A549 (cell line): ENCODE results near the gene KATNIP. TPM values are rescaled to one million over a fixed set of nuclear protein-coding genes. Genes with fewer than 3 reads are reported as not detected.

ENCODE experiments used
- ATAC-seq, 2 experiments: fragments of 200-7000 bp in 1 of 2; fragments of >200 bp in 1 of 2; cut with Nextera tagmentation in 1 of 2; cut with Tn5 transposase in 1 of 2; 3 replicates each; pipeline versions ENCODE4 v1.8.0 to v1.9.1; 2018 to 2020; ENCODE audit warnings: mild to moderate bottlenecking in 1 of 2, moderate library complexity in 1 of 2
- CTCF ChIA-PET: fragments of 300-600 bp; sonication (Branson Sonifier 250); formaldehyde crosslinking; extraction: SDS; loops from one replicate; lab custom pipeline; 2021; ENCODE audit warnings: antibody characterized with exemption, inconsistent platforms; lab: Yijun Ruan, JAX
- POLR2A ChIA-PET: fragments of 350-600 bp; formaldehyde crosslinking; extraction: SDS; loops from one replicate; lab custom pipeline; 2021; ENCODE audit warnings: antibody characterized with exemption, inconsistent platforms; lab: Yijun Ruan, JAX
- DNase-seq, 2 experiments: peaks; one replicate each; pipeline versions ENCODE4 v3.0.0 to v3.0.0-alpha.2; 2011 to 2016; ENCODE audit warnings: low read depth in 1 of 2, low spot score in 1 of 2
- FAIRE-seq: peaks from 2 replicates; lab custom pipeline; 2011; peaks lifted over from hg19 to GRCh38; lab: Jason Lieb, UNC
- H3K27ac ChIP-seq, 2 experiments: fragments of >200 bp; sonication (Bioruptor Twin); formaldehyde crosslinking; 3 replicates each; pipeline ENCODE4 v1.5.1; 2016 to 2017
- H3K4me1 ChIP-seq: fragments of >200 bp; sonication (Bioruptor Twin); formaldehyde crosslinking; 3 replicates; pipeline ENCODE4 v1.6.1; 2016
- H3K4me2 ChIP-seq: fragments of >200 bp; sonication (Bioruptor Twin); formaldehyde crosslinking; 3 replicates; pipeline ENCODE4 v1.6.1; 2016
- H3K4me3 ChIP-seq: fragments of >200 bp; sonication (Bioruptor Twin); formaldehyde crosslinking; 3 replicates; pipeline ENCODE4 v1.5.1; 2016
- H3K9me3 ChIP-seq: fragments of >200 bp; sonication (Bioruptor Twin); formaldehyde crosslinking; 3 replicates; pipeline ENCODE4 v1.6.1; 2016
- ATOH8 ChIP-seq: fragments of 250-450 bp; sonication (Bioruptor Pico); IDR thresholded peaks from 2 replicates; pipeline ENCODE4 v1.5.0; 2020; ENCODE audit warnings: low read depth, mild to moderate bottlenecking, moderate library complexity
- CBX2 ChIP-seq: fragments of 200-600 bp; sonication (generic); IDR thresholded peaks from 2 replicates; pipeline ENCODE4 v1.6.1; 2016; ENCODE audit warnings: low read depth, mild to moderate bottlenecking, borderline replicate concordance
- CBX8 ChIP-seq: fragments of 200-600 bp; sonication (generic); IDR thresholded peaks from 2 replicates; pipeline ENCODE4 v1.6.1; 2016
- CEBPB ChIP-seq, 2 experiments: fragments of >200 bp in 1 of 2; sonication (Bioruptor Twin) in 1 of 2; formaldehyde crosslinking in 1 of 2; IDR thresholded peaks; 2 replicates each; pipeline ENCODE4 v1.6.1; 2012 to 2016
- CHD2 ChIP-seq: fragments of 150-350 bp; IDR thresholded peaks from 2 replicates; pipeline ENCODE4 v1.6.1; 2014; ENCODE audit warnings: low read length; ENCODE audit not compliant: partially characterized antibody
- EHMT2 ChIP-seq: fragments of 200-600 bp; sonication (generic); IDR thresholded peaks from 2 replicates; pipeline ENCODE4 v1.6.1; 2016; ENCODE audit warnings: antibody characterized with exemption, low read depth, mild to moderate bottlenecking, moderate library complexity
- FOSB ChIP-seq: fragments of 250-450 bp; sonication (Bioruptor Pico); IDR thresholded peaks from 2 replicates; pipeline ENCODE4 v1.5.0; 2020; ENCODE audit warnings: mild to moderate bottlenecking, moderate library complexity
- FOXS1 ChIP-seq: fragments of 250-450 bp; sonication (Bioruptor Pico); IDR thresholded peaks from 2 replicates; pipeline ENCODE4 v1.5.0; 2020; ENCODE audit warnings: mild to moderate bottlenecking, moderate library complexity
- HDAC2 ChIP-seq: fragments of 200-600 bp; sonication (generic); IDR thresholded peaks from 2 replicates; pipeline ENCODE4 v1.6.1; 2016
- HOXA7 ChIP-seq: fragments of 250-450 bp; sonication (Bioruptor Pico); IDR thresholded peaks from 2 replicates; pipeline ENCODE4 v1.5.0; 2020; ENCODE audit warnings: mild to moderate bottlenecking, moderate library complexity
- HOXB13 ChIP-seq: fragments of 250-450 bp; sonication (Bioruptor Pico); IDR thresholded peaks from 2 replicates; pipeline ENCODE4 v1.5.0; 2020; ENCODE audit warnings: low read depth, mild to moderate bottlenecking, moderate library complexity
- JUNB ChIP-seq: fragments of >200 bp; sonication (Bioruptor Twin); formaldehyde crosslinking; IDR thresholded peaks from 2 replicates; pipeline ENCODE4 v1.6.1; 2016
- KDM1A ChIP-seq: fragments of 200-600 bp; sonication (generic); IDR thresholded peaks from 2 replicates; pipeline ENCODE4 v1.6.1; 2016; ENCODE audit warnings: low read depth, mild to moderate bottlenecking
- MYC ChIP-seq: IDR thresholded peaks from 2 replicates; pipeline ENCODE4 v1.6.1; 2012; ENCODE audit warnings: mild to moderate bottlenecking, inconsistent platforms, low read length, improper control_type of control experiment, borderline replicate concordance
- NFE2L2 ChIP-seq: fragments of 150-350 bp; conservative IDR thresholded peaks from 2 replicates; pipeline ENCODE4 v1.6.1; 2014; ENCODE audit warnings: low read length
- PHF8 ChIP-seq: fragments of 200-600 bp; sonication (generic); IDR thresholded peaks from 2 replicates; pipeline ENCODE4 v1.6.1; 2016; ENCODE audit warnings: low read depth, mild to moderate bottlenecking, antibody characterized with exemption, moderate library complexity, borderline replicate concordance
- POLR2AphosphoS2 ChIP-seq: conservative IDR thresholded peaks from 2 replicates; pipeline ENCODE4 v1.6.1; 2012; ENCODE audit warnings: low read length, improper control_type of control experiment, inconsistent platforms
- RARB ChIP-seq: fragments of 250-450 bp; sonication (Bioruptor Pico); IDR thresholded peaks from 2 replicates; pipeline ENCODE4 v1.8.0; 2021; ENCODE audit warnings: mild to moderate bottlenecking, moderate library complexity
- RCOR1 ChIP-seq: fragments of 150-350 bp; IDR thresholded peaks from 2 replicates; pipeline ENCODE4 v1.6.1; 2014; ENCODE audit warnings: antibody characterized with exemption, low read length, low read depth
- REST ChIP-seq: fragments of 200-600 bp; sonication (generic); IDR thresholded peaks from 2 replicates; pipeline ENCODE4 v1.6.1; 2016; ENCODE audit warnings: antibody characterized with exemption, mild to moderate bottlenecking, moderate library complexity
- RNF2 ChIP-seq: fragments of 200-600 bp; sonication (generic); IDR thresholded peaks from 2 replicates; pipeline ENCODE4 v1.6.1; 2016; ENCODE audit warnings: low read depth, mild to moderate bottlenecking, antibody characterized with exemption, moderate library complexity, borderline replicate concordance
- SMC3 ChIP-seq: fragments of >200 bp; sonication (Bioruptor Twin); formaldehyde crosslinking; IDR thresholded peaks from 3 replicates; pipeline ENCODE4 v1.6.1; 2018; ENCODE audit warnings: inconsistent platforms
- SREBF2 ChIP-seq: fragments of 450-650 bp; IDR thresholded peaks from 2 replicates; pipeline ENCODE4 v1.6.1; 2014; ENCODE audit warnings: mild to moderate bottlenecking, moderate library complexity
- TFCP2L1 ChIP-seq: fragments of 250-450 bp; sonication (Bioruptor Pico); IDR thresholded peaks from 2 replicates; pipeline ENCODE4 v1.5.0; 2021; ENCODE audit warnings: mild to moderate bottlenecking
- USF2 ChIP-seq: fragments of 450-650 bp; IDR thresholded peaks from 2 replicates; pipeline ENCODE4 v1.6.1; 2014; ENCODE audit warnings: antibody characterized with exemption
- ZC3H11A ChIP-seq: fragments of 450-650 bp; IDR thresholded peaks from 2 replicates; pipeline ENCODE4 v1.6.1; 2014; ENCODE audit warnings: antibody characterized with exemption, mild to moderate bottlenecking
- WGBS: methylation state at CpG from one replicate; pipeline ENCODE4 v1.1.6; 2017; ENCODE audit errors: missing lambda C conversion rate; 5-methylcytosine and 5-hydroxymethylcytosine counted together
- polyA plus RNA-seq, 4 experiments: library from polyadenylated mRNA; depleted of rRNA in 3 of 4; stranded (reverse); fragments of >200 nt; fragmentation: RNase III in 1 of 4; extraction: RNeasy Plus Mini Kit Qiagen cat#74134 plus additional on column Dnase treatment in 1 of 4; gene quantifications; 2 replicates in 3 of 4; 3 replicates in 1 of 4; pipeline ENCODE4 v1.2.3, GENCODE V29; 2011 to 2017

Gene KATNIP
- polyA plus RNA-seq, 2 of the 4 experiments (the other 2 are of a cell fraction): 12.8 to 27.1 TPM

- WGBS: 87% methylated on average over 22 of the region's 22 CpGs
- no peak for FAIRE-seq
- ATAC-seq: no peak
- no peak overlapping the region for H3K27ac ChIP-seq
- no peak for DNase-seq
- no peaks in the 10 kb centered on the region for H3K4me1 ChIP-seq
- POLR2A ChIA-PET: interaction anchor here (1.0 to 1.6 kb wide), 2 partner anchors 12 to 38 kb away, joined by 3 to 6 read pairs; partner anchors contain the start of genes GTF3C1 and KATNIP
- no peaks in the 10 kb centered on the region for H3K9me3 ChIP-seq
- no peak overlapping the region for H3K4me3 ChIP-seq
- TF ChIP-seq FOXS1 (CRISPR knock-in tag): no peak
- no peak for TF ChIP-seq PHF8
- TF ChIP-seq HOXA7 (CRISPR knock-in tag): no peak
- no peak for TF ChIP-seq SREBF2
- TF ChIP-seq KDM1A: no peak
- TF ChIP-seq NFE2L2: no peak
- no peak for TF ChIP-seq TFCP2L1
- no peak for TF ChIP-seq POLR2AphosphoS2
- TF ChIP-seq EHMT2: no peak
- TF ChIP-seq CBX8: no peak
- TF ChIP-seq, all 56 proteins: peak for 0
- H3K4me2 ChIP-seq: no peak overlapping the region
- CTCF ChIA-PET: interaction anchor here (0.8 to 1.4 kb wide), 4 partner anchors 8 to 54 kb away, joined by 3 to 4 read pairs (median 3); no protein-coding TSS in a partner anchor
Observed at GRCh38 chr16:27511657-27512448, 38.1 kb upstream of the KATNIP start.

GRCh38 chr16:27514806-27515205, 35.1 kb upstream of the KATNIP start:
- POLR2A ChIA-PET: no interaction called here
- 90% methylated on average over 12 of the region's 12 CpGs for WGBS
- no peak overlapping the region for H3K27ac ChIP-seq

More at GRCh38 chr16:27514806-27515205, 35.1 kb upstream of the KATNIP start:
- H3K4me1 ChIP-seq: no peaks in the 10 kb centered on the region
- TF ChIP-seq SMC3 (no peak), MYC (no peak), RCOR1 (no peak), USF2 (no peak), RARB (no peak), FOSB (no peak), HOXB13 (CRISPR knock-in tag) (no peak), JUNB (no peak), CHD2 (no peak), CBX2 (no peak), PHF8 (no peak), CEBPB (IDR thresholded peaks at IDR 0.05) (no peak), KDM1A (no peak), NFE2L2 (no peak), ATOH8 (CRISPR knock-in tag) (no peak), RNF2 (no peak), ZC3H11A (no peak), HDAC2 (no peak), REST (no peak), SREBF2 (no peak)
- DNase-seq (no peak), ATAC-seq (no peak), FAIRE-seq (no peak)
- no peak overlapping the region for H3K4me3 ChIP-seq
- CTCF ChIA-PET: interaction anchor here (0.9 to 3.3 kb wide), 10 partner anchors 9 to 55 kb away, joined by 3 to 22 read pairs (median 6); no protein-coding TSS in a partner anchor
- H3K9me3 ChIP-seq: no peaks in the 10 kb centered on the region
- H3K4me2 ChIP-seq: no peak overlapping the region
